GM21825 (cell line): ENCODE data around the gene ADGRB3.
"Not testable (repeated sequence)": the region's sequence is repeated elsewhere in the genome, so short reads cannot be mapped to it uniquely, and the experiment has no call there.

Experiments
- ATAC-seq: cut with Tn5 transposase; IDR thresholded peaks from one replicate; pipeline ENCODE4 v1.9.1; 2021; ENCODE audit warnings: mild to moderate bottlenecking, moderate library complexity; ENCODE audit not compliant: unreplicated experiment

The ADGRB3 gene

DNA sequence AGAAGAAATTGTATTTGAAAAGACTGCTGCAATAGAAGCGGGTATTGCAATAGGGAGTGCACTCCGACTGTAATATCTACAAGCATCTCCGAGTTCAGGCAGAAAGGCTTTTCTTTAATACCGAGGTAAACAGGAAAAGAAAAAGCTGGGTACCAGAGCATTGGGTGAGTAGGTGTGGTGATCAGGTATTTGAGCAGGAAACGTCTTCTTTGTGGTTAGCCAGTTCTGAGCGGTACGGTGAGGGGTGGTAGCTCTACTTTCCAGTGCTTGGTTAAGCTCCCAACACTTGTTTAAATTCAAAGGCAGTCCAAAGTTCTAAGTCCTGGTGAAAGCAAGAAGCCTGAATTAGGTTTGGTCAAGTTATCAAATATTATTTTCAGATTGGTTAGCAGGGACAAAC is 757.7 kb downstream of the ADGRB3 start:
- ATAC-seq: no peak

DNA sequence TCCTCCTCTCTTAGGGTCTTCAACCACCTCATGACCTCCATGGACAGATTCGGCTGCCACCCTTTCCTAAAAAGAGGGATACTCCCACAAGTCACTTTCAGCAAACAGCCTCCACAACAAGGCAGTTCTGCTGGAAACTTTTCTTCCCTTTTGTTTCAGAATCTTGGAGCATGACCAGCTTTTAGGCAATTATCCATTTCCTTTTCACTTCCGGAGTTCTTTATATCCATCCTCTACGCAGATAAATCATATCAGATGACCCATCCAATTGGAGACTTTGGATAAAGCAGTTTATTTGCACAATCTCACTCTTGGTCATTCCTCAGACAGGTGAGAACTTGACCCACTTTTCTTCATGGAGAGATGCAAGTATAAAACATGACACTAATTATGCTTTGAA is 763.2 kb downstream of the ADGRB3 start:
- no peak for ATAC-seq

DNA sequence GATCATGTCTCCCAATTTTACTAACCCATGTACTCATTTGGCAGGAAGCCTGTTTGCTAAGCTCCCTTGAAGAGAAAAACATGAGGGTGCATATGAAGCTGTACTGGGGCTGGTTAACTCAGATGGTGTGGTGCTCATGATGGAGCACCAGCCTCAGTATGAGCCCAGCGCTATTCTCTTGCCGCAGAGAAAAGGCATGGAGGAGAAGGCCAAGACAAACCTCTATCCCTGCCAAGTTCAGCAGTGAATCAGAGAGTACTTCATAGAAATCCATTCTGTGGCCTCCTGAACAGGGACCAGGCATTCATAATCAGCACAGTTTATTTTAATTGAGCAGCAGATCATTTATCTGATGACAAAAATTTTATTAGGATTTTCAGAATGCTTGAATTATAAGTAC is 763.6 kb downstream of the ADGRB3 start:
- ATAC-seq: no peak

DNA sequence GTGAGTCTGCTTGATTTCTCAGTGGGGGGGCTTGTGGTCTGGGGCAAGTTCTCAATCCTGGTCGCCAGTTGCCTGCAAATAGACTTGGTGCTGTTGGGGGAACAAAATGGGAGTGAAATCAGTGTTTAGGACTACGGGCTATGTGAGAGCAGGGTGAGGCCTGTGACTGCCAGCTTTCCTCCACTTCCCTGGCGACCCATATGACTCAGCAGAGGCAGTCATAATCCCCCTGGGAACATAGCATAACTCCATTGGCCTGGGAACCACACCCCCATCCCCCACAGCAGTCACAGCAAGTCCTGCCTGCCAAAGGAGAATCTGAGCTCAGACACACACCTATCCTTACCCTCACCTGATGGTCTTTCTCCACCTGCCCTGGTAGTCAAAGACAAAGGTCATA is 773.8 kb downstream of the ADGRB3 start:
- ATAC-seq: no peak

DNA sequence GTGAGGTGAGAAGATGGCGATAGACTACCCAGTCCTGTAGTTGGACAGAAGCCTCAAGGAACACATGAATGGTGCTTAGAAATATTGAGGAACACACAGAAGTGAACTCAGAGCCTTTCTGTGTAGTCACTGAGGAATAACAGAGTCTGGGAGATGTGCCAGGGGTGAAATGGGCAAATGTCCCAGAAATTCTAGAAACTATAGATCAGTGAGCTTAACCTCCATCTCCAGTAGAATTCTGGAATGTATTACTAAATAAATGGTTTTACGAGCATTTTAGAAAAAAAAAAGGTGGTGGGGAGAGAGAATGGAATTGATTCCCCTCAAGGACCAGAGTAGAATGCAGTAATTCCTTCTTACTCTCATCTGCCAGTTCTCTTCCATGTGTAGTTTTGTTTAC is 781.7 kb downstream of the ADGRB3 start:
- no peak for ATAC-seq

DNA sequence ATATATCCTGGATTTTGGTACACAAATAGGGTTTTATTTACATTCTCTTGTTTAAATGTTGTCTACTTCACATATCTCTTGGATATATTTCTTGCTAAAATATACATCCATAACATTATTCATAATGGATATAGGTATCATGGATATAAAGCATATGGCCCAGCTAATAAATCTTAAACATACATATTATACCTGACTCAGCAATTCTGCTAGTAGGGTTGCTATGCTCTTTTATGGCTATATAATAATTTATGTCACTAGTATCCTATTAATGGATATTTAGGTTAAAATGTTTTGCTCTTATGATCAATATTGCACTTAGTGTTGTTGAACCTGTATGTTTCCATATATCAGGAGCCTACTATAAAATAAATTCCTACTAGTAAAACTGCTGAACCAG is 786.2 kb downstream of the ADGRB3 start:
- ATAC-seq: no peak

DNA sequence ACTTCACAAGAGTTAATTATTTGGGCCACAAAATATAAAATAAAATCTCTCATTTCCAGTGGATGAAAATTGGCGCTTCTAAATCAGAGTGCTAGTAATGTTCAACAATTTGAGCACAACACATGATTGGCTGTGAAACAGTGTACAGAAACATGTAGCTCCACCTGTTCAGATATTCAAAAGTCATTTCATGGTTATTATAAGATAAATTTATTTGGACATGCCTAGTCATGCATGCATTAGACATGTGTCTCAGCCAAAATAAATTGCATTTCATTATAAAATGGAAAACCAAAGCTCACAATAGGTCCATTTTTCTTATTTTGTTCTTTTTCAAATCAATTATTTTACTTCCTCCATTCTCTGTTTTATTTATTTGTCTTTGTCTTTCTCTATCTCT is 786.9 kb downstream of the ADGRB3 start:
- no peak for ATAC-seq

DNA sequence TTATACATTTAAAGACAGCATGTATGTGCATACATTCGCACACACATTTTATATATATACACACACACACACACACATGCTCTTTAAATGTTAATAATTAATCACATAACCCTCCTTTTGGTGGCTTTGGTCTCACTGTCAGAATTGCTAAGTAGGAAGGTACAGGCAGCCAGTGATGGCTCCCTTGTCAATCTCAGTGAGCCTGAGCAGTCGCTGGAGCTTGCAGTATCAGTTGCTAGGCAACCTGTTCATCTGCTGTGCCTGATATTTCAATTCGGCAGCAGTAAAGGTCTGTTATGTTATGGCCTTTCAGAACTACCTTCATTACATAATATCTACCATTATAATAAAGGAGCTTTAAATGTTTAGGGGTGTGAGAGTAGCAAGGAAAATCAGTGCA is 787.4 kb downstream of the ADGRB3 start:
- ATAC-seq: no peak

DNA sequence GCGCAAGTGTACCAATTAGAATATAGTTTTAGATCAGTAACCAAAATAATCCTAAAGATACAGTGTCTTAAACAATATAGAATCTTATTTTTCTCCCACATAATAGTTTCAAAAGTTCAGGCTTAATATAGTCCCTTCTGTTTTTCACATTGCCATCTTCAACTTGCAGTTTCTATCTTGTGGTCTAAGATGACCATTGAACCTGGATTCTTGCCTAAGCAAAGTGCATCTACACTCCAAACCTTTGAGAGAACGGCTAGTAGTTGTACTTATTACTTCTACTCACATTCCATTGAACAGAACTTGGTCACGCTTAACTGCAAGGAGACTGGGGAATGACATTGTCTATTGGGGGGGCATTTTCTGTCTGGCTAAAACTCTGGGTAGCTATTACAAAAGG is 788.7 kb downstream of the ADGRB3 start:
- ATAC-seq: no peak

DNA sequence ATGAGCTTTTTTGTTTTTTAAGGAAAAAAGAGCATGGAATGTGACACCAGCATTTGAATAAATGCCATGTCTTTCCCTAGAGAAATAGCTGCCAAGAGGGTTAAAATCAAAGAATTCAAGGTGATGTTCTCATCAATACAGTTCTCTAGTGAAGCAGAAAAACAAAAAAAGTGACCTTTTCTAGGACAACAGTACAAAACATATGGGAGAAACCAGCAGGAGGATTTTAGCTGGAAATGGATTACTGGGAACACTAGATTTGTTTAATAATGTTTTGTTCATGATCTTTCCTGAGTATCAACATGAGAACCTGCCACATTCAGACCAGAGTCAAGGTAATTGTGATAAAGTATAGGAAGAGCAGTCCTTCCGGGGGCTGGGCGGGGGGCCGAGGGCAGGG is 789.5 kb downstream of the ADGRB3 start:
- no peak for ATAC-seq

DNA sequence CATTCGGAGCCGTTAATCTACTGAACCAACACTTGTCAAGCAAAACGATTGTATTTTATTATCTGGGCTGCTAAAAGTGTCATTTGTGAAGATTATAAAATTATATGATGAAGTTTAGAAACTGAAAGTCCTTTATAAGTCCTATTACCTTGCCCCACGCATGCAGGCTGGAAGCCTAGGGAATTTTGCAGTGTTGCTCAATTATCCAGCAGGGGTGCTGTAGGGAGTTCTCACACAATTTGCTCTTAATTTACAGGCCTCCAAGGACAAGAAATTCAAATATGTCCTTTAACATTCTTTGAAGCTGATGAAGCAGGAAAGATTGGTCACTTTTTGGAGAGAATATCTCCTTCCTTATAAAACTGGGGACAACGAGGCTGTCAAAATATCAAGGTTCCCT is 792.8 kb downstream of the ADGRB3 start:
- ATAC-seq: no peak

DNA sequence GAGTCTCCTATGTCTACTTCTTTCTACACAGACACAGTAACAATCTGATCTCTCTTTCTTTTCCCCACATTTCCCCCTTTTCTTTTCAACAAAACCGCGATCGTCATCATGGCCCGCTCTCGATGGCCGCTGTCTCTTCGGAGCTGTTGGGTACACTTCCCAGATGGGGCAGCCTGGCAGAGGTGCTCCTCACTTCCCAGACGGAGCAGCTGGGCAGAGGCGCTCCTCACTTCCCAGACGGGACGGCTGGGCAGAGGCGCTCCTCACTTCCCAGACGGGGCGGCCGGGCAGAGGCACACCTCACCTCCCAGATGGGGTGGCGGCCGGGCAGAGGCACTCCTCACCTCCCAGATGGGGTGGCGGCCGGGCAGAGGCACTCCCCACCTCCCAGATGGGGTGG is 797.1 kb downstream of the ADGRB3 start:
- ATAC-seq: not testable (repeated sequence)

DNA sequence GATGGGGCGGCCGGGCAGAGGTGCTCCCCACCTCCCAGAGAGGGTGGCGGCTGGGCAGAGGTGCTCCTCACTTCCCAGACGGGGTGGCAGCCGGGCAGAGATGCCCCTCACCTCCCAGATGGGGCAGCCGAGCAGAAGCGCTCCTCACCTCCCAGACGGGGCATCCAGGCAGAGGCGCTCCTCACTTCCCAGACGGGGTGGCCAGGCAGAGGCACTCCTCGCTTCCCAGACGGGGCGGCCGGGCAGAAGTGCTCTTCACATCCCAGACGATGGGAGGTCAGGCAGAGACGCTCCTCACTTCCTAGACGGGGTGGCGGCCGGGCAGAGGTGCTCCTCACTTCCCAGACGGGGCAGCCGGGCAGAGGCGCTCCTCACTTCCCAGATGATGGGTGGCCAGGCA is 798.0 kb downstream of the ADGRB3 start:
- ATAC-seq: not testable (repeated sequence)

DNA sequence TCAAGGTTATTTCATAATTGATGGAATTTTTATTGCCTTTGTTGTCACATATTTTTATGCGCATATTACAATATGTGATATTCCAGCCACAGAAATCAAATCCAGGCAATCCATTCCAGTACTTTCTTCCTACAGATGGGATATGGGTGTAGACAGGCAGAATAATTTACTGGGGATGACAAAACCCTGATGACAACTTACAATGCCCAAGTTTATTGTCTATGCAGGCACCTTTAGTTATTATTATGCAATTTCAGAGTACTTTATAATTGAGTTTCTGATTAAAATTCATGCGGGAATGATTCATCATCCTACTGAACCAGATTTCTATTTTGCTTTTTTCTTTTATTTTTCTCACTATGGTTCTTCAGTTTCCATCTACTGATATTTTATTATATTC is 803.0 kb downstream of the ADGRB3 start:
- no peak for ATAC-seq
